ENCODE data around the gene CYB5RL. TPM values are rescaled to one million over a fixed set of nuclear protein-coding genes. Genes with fewer than 3 reads are reported as not detected.

The CYB5RL gene
- total and polyA plus RNA-seq, 4 donors, result 2.2 to 9.0 (median 5.2) TPM

DNA sequence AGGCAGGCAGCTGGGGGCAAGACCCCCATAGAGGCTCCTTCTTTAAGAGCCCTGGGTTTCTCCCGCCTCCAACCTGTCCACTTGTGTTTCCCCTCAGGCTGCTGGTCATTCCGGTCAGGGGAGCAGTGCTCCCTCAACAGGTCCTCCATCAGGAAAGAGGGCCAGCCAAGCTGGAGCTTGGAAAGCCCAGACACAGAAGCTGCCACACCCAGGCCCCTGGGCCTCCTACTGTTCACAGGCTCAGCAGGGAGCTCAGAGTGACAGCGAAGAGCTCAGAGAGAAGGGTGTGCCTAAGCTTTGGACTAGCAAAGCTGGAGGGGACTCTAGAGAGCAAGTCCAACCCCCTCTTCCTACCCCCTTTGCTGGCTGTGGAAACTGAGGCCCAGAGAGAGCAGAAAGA is 36.8 kb downstream of the CYB5RL start:
- H3K4me1 ChIP-seq (ENCODE audit: control insufficient read depth in 5 of 5, insufficient read depth in 5 of 5, low read length in 5 of 5), result peaks cover 0 to 1% (median 0%) of the 10 kb centered on the region in 5 donors
- no peaks in the 10 kb centered on the region for H3K36me3 ChIP-seq (ENCODE audit: control insufficient read depth in 4 of 4, insufficient read depth in 4 of 4, low read length in 4 of 4)
- H3K4me3 ChIP-seq, result no peak overlapping the region
- H3K27ac ChIP-seq (ENCODE audit: low read depth in 1 of 2, low read length in 1 of 2), result no peak overlapping the region
- TF ChIP-seq, protein P1, sequence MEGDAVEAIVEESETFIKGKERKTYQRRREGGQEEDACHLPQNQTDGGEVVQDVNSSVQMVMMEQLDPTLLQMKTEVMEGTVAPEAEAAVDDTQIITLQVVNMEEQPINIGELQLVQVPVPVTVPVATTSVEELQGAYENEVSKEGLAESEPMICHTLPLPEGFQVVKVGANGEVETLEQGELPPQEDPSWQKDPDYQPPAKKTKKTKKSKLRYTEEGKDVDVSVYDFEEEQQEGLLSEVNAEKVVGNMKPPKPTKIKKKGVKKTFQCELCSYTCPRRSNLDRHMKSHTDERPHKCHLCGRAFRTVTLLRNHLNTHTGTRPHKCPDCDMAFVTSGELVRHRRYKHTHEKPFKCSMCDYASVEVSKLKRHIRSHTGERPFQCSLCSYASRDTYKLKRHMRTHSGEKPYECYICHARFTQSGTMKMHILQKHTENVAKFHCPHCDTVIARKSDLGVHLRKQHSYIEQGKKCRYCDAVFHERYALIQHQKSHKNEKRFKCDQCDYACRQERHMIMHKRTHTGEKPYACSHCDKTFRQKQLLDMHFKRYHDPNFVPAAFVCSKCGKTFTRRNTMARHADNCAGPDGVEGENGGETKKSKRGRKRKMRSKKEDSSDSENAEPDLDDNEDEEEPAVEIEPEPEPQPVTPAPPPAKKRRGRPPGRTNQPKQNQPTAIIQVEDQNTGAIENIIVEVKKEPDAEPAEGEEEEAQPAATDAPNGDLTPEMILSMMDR (IDR thresholded peaks at IDR 0.05; ENCODE audit: control extremely low read depth, extremely low read depth), result no peak
- DNase-seq (no peak), ATAC-seq (ENCODE audit: insufficient read depth, low FRiP score) (no peak)
- no peaks in the 10 kb centered on the region for H3K9me3 ChIP-seq (ENCODE audit: control insufficient read depth in 4 of 4, insufficient read depth in 3 of 4, low read length in 3 of 4)
- 86 to 94% methylated on average over 3 of the region's 3 CpGs for WGBS, 2 donors
- H3K27me3 ChIP-seq (ENCODE audit: control insufficient read depth in 3 of 3, insufficient read depth in 3 of 3, low read length in 2 of 3), result no peaks in the 10 kb centered on the region
- no peak overlapping the region for H3K9ac ChIP-seq (ENCODE audit: insufficient read depth in 1 of 2, low read length in 2 of 2)

- Histone ChIP-seq H3K27ac (ENCODE audit: low read depth in 1 of 2, low read length in 1 of 2) (no peak overlapping the region), H3K4me3 (no peak overlapping the region), H3K9ac (ENCODE audit: insufficient read depth in 1 of 2, low read length in 2 of 2) (no peak overlapping the region), H3K27me3 (ENCODE audit: control insufficient read depth in 3 of 3, insufficient read depth in 3 of 3, low read length in 2 of 3) (no peaks in the 10 kb centered on the region), H3K36me3 (ENCODE audit: control insufficient read depth in 4 of 4, insufficient read depth in 4 of 4, low read length in 4 of 4) (no peaks in the 10 kb centered on the region), H3K4me1 (ENCODE audit: control insufficient read depth in 5 of 5, insufficient read depth in 5 of 5, low read length in 5 of 5) (peaks cover 0 to 1% (median 0%) of the 10 kb centered on the region in 5 donors), H3K9me3 (ENCODE audit: control insufficient read depth in 4 of 4, insufficient read depth in 3 of 4, low read length in 3 of 4) (no peaks in the 10 kb centered on the region)
- ATAC-seq (ENCODE audit: insufficient read depth, low FRiP score) (no peak), DNase-seq (peak in 1 of 3 donors; percentile 10)
- TF ChIP-seq, protein P1 (IDR thresholded peaks at IDR 0.05; ENCODE audit: control extremely low read depth, extremely low read depth), result no peak
- 81 to 86% methylated on average over 6 of the region's 6 CpGs for WGBS, 2 donors
Measured at GRCh38 chr1:54161495-54162168, 38.2 kb downstream of the CYB5RL start.

DNA sequence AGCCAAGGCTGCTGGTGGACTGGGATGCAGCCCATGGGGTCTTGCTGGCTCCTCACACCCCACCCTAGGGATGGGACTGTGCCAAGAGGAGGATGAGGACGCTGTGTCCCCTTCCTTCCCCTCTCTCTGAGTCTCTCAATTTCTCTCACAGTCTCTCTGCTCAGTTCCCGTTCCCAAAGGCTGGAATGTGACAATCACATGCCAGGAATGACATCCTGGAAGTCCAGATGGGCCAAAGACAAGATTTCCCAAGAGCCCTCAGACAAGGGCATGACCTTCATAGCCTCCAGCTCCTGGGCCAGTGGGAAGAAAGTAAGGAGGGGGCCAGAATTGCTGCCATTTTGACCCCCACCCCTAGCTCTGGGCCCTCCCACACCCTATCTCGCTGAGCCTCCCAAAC is 39.5 kb downstream of the CYB5RL start:
- no peaks in the 10 kb centered on the region for H3K9me3 ChIP-seq (ENCODE audit: control insufficient read depth in 4 of 4, insufficient read depth in 3 of 4, low read length in 3 of 4)
- no peak for ATAC-seq (ENCODE audit: insufficient read depth, low FRiP score)
- peaks cover 0 to 1% (median 0%) of the 10 kb centered on the region in 5 donors for H3K4me1 ChIP-seq (ENCODE audit: control insufficient read depth in 5 of 5, insufficient read depth in 5 of 5, low read length in 5 of 5)
- DNase-seq, result peak in 1 of 3 donors; percentile 16
- H3K27me3 ChIP-seq (ENCODE audit: control insufficient read depth in 3 of 3, insufficient read depth in 3 of 3, low read length in 2 of 3), result no peaks in the 10 kb centered on the region
- no peaks in the 10 kb centered on the region for H3K36me3 ChIP-seq (ENCODE audit: control insufficient read depth in 4 of 4, insufficient read depth in 4 of 4, low read length in 4 of 4)
- 56 to 77% methylated on average over 3 of the region's 3 CpGs for WGBS, 2 donors
- H3K4me3 ChIP-seq, result no peak overlapping the region
- no peak overlapping the region for H3K27ac ChIP-seq (ENCODE audit: low read depth in 1 of 2, low read length in 1 of 2)
- TF ChIP-seq, protein P1 (IDR thresholded peaks at IDR 0.05; ENCODE audit: control extremely low read depth, extremely low read depth), result no peak
- H3K9ac ChIP-seq (ENCODE audit: insufficient read depth in 1 of 2, low read length in 2 of 2), result no peak overlapping the region

Data from lung (tissue), 12 donors.